DND-41 (cell line): ENCODE data around the gene XPO6.
A peak's percentile ranks its signal among the peaks of the same experiment; 100 is the strongest.

Experiments used
- ATAC-seq: fragments of 200-7000 bp; cut with Tn5 transposase; 3 replicates; pipeline ENCODE4 v1.9.1; 2021; ENCODE audit warnings: low read depth; ENCODE audit not compliant: insufficient read depth
- DNase-seq: peaks from one replicate; pipeline ENCODE4 v3.0.0-alpha.2; 2020
- H2AFZ ChIP-seq: 2 replicates; pipeline ENCODE4 v1.6.0; 2012; ENCODE audit warnings: low read depth, low read length
- H3K27ac ChIP-seq: 2 replicates; pipeline ENCODE4 v1.5.1; 2012; ENCODE audit warnings: low read length, inconsistent platforms
- H3K27me3 ChIP-seq: fragments of 200-600 bp; sonication (generic); 2 replicates; pipeline ENCODE4 v1.6.0; 2012; ENCODE audit warnings: low read length, mild to moderate bottlenecking, inconsistent platforms; ENCODE audit not compliant: insufficient read depth, poor library complexity
- H3K36me3 ChIP-seq: 2 replicates; pipeline ENCODE4 v1.5.1; 2012; ENCODE audit warnings: low read length, inconsistent platforms; ENCODE audit not compliant: insufficient read depth
- H3K4me1 ChIP-seq: 2 replicates; pipeline ENCODE4 v1.5.1; 2012; ENCODE audit warnings: mild to moderate bottlenecking, low read length; ENCODE audit not compliant: insufficient read depth
- H3K4me2 ChIP-seq: 2 replicates; pipeline ENCODE4 v1.6.0; 2012; ENCODE audit warnings: mild to moderate bottlenecking, moderate library complexity, low read length, inconsistent platforms; ENCODE audit not compliant: insufficient read depth
- H3K4me3 ChIP-seq, 2 experiments: fragments of 200-600 bp in 1 of 2; shearing (Covaris generic) in 1 of 2; 2 replicates each; pipeline ENCODE4 v1.5.1; 2012 to 2016; ENCODE audit warnings: inconsistent platforms in 2 of 2, low read length in 2 of 2, mild to moderate bottlenecking in 2 of 2, low read depth in 1 of 2, moderate library complexity in 1 of 2
- H3K79me2 ChIP-seq: 2 replicates; pipeline ENCODE4 v1.6.0; 2012; ENCODE audit warnings: low read length, inconsistent platforms; ENCODE audit not compliant: insufficient read depth
- H3K9ac ChIP-seq: 2 replicates; pipeline ENCODE4 v1.6.0; 2012; ENCODE audit warnings: low read depth, mild to moderate bottlenecking, inconsistent platforms, low read length, moderate library complexity
- H3K9me3 ChIP-seq: 2 replicates; pipeline ENCODE4 v1.5.1; 2012; ENCODE audit warnings: low read length, moderate library complexity, mild to moderate bottlenecking, inconsistent platforms; ENCODE audit not compliant: insufficient read depth, severe bottlenecking
- H4K20me1 ChIP-seq: 2 replicates; pipeline ENCODE4 v1.6.0; 2012; ENCODE audit warnings: low read length; ENCODE audit not compliant: insufficient read depth
- CTCF ChIP-seq: IDR thresholded peaks from 2 replicates; pipeline ENCODE4 v1.5.1; 2012; ENCODE audit warnings: borderline replicate concordance, low read length, moderate library complexity, mild to moderate bottlenecking; ENCODE audit not compliant: poor library complexity, severe bottlenecking; ENCODE audit errors: extremely low read depth
- EZH2 ChIP-seq: IDR thresholded peaks from 3 replicates; pipeline ENCODE4 v1.6.1; 2012; ENCODE audit warnings: borderline replicate concordance, low read depth, mild to moderate bottlenecking, moderate library complexity, low read length, inconsistent platforms; ENCODE audit not compliant: severe bottlenecking

Gene XPO6

GRCh38 chr16:28202147-28202746 is 9.5 kb downstream of the XPO6 start:
- DNase-seq (no peak), ATAC-seq (no peak)
- TF ChIP-seq CTCF (peak; percentile 29), EZH2 (no peak)
- no peak overlapping the region for H3K4me3 ChIP-seq
- no peak overlapping the region for H3K27ac ChIP-seq
- H2AFZ ChIP-seq = no peak overlapping the region
- H4K20me1 ChIP-seq = peaks cover 58% of the 10 kb centered on the region
- peak overlapping the region; percentile 36; the same call in 1 of the 2 replicates for H3K4me2 ChIP-seq
- no peaks in the 10 kb centered on the region for H3K27me3 ChIP-seq
- no peak overlapping the region for H3K9ac ChIP-seq
- no peaks in the 10 kb centered on the region for H3K9me3 ChIP-seq
- H3K4me1 ChIP-seq = peaks cover 19% of the 10 kb centered on the region; the same call in 1 of the 2 replicates
- H3K36me3 ChIP-seq = peaks cover 66% of the 10 kb centered on the region
- peaks cover 98% of the 10 kb centered on the region for H3K79me2 ChIP-seq

- H3K27ac ChIP-seq = no peak overlapping the region
- H3K4me1 ChIP-seq = peaks cover 17% of the 10 kb centered on the region; the same call in 1 of the 2 replicates
These were observed 11.1 kb downstream of the XPO6 start for GRCh38 chr16:28200661-28201060.

GRCh38 chr16:28196387-28196987 is 15.3 kb downstream of the XPO6 start:
- Histone ChIP-seq H3K9ac (no peak overlapping the region), H3K9me3 (no peaks in the 10 kb centered on the region), H3K4me3 (no peak overlapping the region), H3K4me1 (no peaks in the 10 kb centered on the region), H3K27me3 (no peaks in the 10 kb centered on the region), H3K4me2 (no peak overlapping the region; the same call in 1 of the 2 replicates), H3K27ac (no peak overlapping the region), H4K20me1 (peaks cover 58% of the 10 kb centered on the region), H3K79me2 (peaks cover 98% of the 10 kb centered on the region), H2AFZ (no peak overlapping the region), H3K36me3 (peaks cover 52% of the 10 kb centered on the region)
- TF ChIP-seq EZH2 (no peak), CTCF (no peak)
- ATAC-seq = no peak
- DNase-seq = no peak

More at GRCh38 chr16:28200661-28201060, 11.1 kb downstream of the XPO6 start:
- Histone ChIP-seq H2AFZ (no peak overlapping the region), H3K4me3 (no peak overlapping the region), H3K9me3 (no peaks in the 10 kb centered on the region), H3K27me3 (no peaks in the 10 kb centered on the region), H3K9ac (no peak overlapping the region), H3K36me3 (peaks cover 64% of the 10 kb centered on the region), H3K79me2 (peaks cover 99% of the 10 kb centered on the region), H3K4me2 (no peak overlapping the region), H4K20me1 (peaks cover 62% of the 10 kb centered on the region)
- TF ChIP-seq CTCF = no peak
- no peak for TF ChIP-seq EZH2
- DNase-seq (no peak), ATAC-seq (no peak)
